HCT116 (cell line): ENCODE results near the gene SLC41A1. TPM values are rescaled to one million over a fixed set of nuclear protein-coding genes. Genes with fewer than 3 reads are reported as not detected.

Experiments used
- ATAC-seq: fragments of 200-7000 bp; cut with Tn5 transposase; 2 replicates; pipeline ENCODE4 v1.9.1; 2020; ENCODE audit warnings: mild to moderate bottlenecking, moderate library complexity
- BruUV-seq: library from RNA; stranded (reverse); fragments of 400-500 nt; replicated peaks from 2 replicates; lab custom pipeline; 2021; lab: Mats Ljungman, UMichigan
- CTCF ChIA-PET: fragments of 300-600 bp; sonication (Branson Sonifier 250); formaldehyde crosslinking; loops from one replicate; lab custom pipeline; 2021; ENCODE audit warnings: antibody characterized with exemption; lab: Charles Lee
- POLR2A ChIA-PET: fragments of 300-600, 350-600 bp; sonication (Branson Sonifier 250); formaldehyde crosslinking; loops from one replicate; lab custom pipeline; 2021; ENCODE audit warnings: antibody characterized with exemption; lab: Charles Lee
- RAD21 ChIA-PET, 2 experiments: fragments of 300-600 bp; sonication (Branson Sonifier 250); formaldehyde crosslinking; loops; one replicate each; lab custom pipeline; 2023; ENCODE audit warnings: low total read pairs in 2 of 2; ENCODE audit not compliant: uncharacterized antibody in 2 of 2, unreplicated experiment in 2 of 2, low non-redundant PET in 1 of 2; lab: Charles Lee
- DNase-seq: peaks from one replicate; pipeline ENCODE4 v3.0.0-alpha.2; 2010; ENCODE audit warnings: low read depth, low spot score
- H2AFZ ChIP-seq: fragments of 200-600 bp; shearing (Covaris generic), sonication (generic); 2 replicates; pipeline ENCODE4 v1.6.1; 2017; ENCODE audit warnings: low read depth, mixed run types, mixed read lengths, antibody characterized with exemption, low read length; ENCODE audit not compliant: poor library complexity, severe bottlenecking
- H3K27ac ChIP-seq: 2 replicates; pipeline ENCODE4 v1.5.1; 2012; ENCODE audit warnings: low read depth, low read length
- H3K27me3 ChIP-seq: fragments of 200-600 bp; sonication (generic); 2 replicates; pipeline ENCODE4 v1.6.1; 2016; ENCODE audit warnings: mixed run types, low read length, mixed read lengths; ENCODE audit not compliant: insufficient read depth
- H3K36me3 ChIP-seq, 2 experiments: fragments of 200-500 bp in 1 of 2; fragments of 200-600 bp in 1 of 2; sonication (Bioruptor generic) in 1 of 2; sonication (generic) in 1 of 2; 2 replicates each; pipeline versions ENCODE4 v1.5.1 to v1.6.1; 2014 to 2016; ENCODE audit warnings: low read length in 2 of 2, inconsistent platforms in 1 of 2, mixed read lengths in 1 of 2, mixed run types in 1 of 2; ENCODE audit not compliant: insufficient read depth in 2 of 2, control insufficient read depth in 1 of 2
- H3K4me1 ChIP-seq, 2 experiments: fragments of 200-600 bp in 1 of 2; sonication (generic) in 1 of 2; 2 replicates each; pipeline versions ENCODE4 v1.5.1 to v1.6.1; 2012 to 2017; ENCODE audit warnings: low read length in 2 of 2, inconsistent platforms in 1 of 2, mild to moderate bottlenecking in 1 of 2, mixed read lengths in 1 of 2, mixed run types in 1 of 2, moderate library complexity in 1 of 2; ENCODE audit not compliant: insufficient read depth in 2 of 2, control insufficient read depth in 1 of 2
- H3K4me2 ChIP-seq: fragments of 200-600 bp; sonication (generic); 2 replicates; pipeline ENCODE4 v1.6.1; 2017; ENCODE audit warnings: mixed run types, low read length, mixed read lengths
- H3K4me3 ChIP-seq, 2 experiments: fragments of 200-600 bp in 1 of 2; sonication (generic) in 1 of 2; replicated peaks in 1 of 2; 2 replicates each; pipeline ENCODE4 v1.5.1; 2011 to 2016; ENCODE audit warnings: low read length in 2 of 2, control low read depth in 1 of 2, low read depth in 1 of 2, mild to moderate bottlenecking in 1 of 2, mixed read lengths in 1 of 2, mixed run types in 1 of 2
- H3K79me2 ChIP-seq: fragments of 200-600 bp; sonication (generic); 2 replicates; pipeline ENCODE4 v1.6.1; 2017; ENCODE audit warnings: mild to moderate bottlenecking, mixed run types, low read length, moderate library complexity, mixed read lengths; ENCODE audit not compliant: insufficient read depth
- H3K9ac ChIP-seq: fragments of 200-600 bp; sonication (generic); 2 replicates; pipeline ENCODE4 v1.6.1; 2016; ENCODE audit warnings: low read length, mixed read lengths
- H3K9me2 ChIP-seq: fragments of 200-600 bp; sonication (generic), shearing (Covaris generic); 2 replicates; pipeline ENCODE4 v1.6.1; 2017; ENCODE audit warnings: mixed run types, mild to moderate bottlenecking, moderate library complexity; ENCODE audit not compliant: insufficient read depth
- H3K9me3 ChIP-seq, 2 experiments: fragments of 200-500 bp in 1 of 2; fragments of 200-600 bp in 1 of 2; sonication (Bioruptor generic) in 1 of 2; sonication (generic) in 1 of 2; 2 replicates each; pipeline ENCODE4 v1.6.1; 2014 to 2017; ENCODE audit warnings: low read length in 2 of 2, mixed read lengths in 2 of 2, inconsistent platforms in 1 of 2, low read depth in 1 of 2, mild to moderate bottlenecking in 1 of 2, mixed run types in 1 of 2, moderate library complexity in 1 of 2; ENCODE audit not compliant: control insufficient read depth in 1 of 2, insufficient read depth in 1 of 2
- H4K20me1 ChIP-seq: fragments of 200-600 bp; sonication (generic), shearing (Covaris generic); 2 replicates; pipeline ENCODE4 v1.6.1; 2017; ENCODE audit warnings: mixed run types, mild to moderate bottlenecking, moderate library complexity; ENCODE audit not compliant: insufficient read depth
- ATF3 ChIP-seq: IDR thresholded peaks from 2 replicates; pipeline ENCODE4 v1.6.1; 2012
- EGR1 ChIP-seq: IDR thresholded peaks from 2 replicates; pipeline ENCODE4 v1.6.1; 2012; ENCODE audit warnings: low read depth
- POLR2AphosphoS5 ChIP-seq: IDR thresholded peaks from 2 replicates; pipeline ENCODE4 v1.6.1; 2011; ENCODE audit warnings: mild to moderate bottlenecking, low read depth, low read length, moderate library complexity
- SRF ChIP-seq: IDR thresholded peaks from 2 replicates; pipeline ENCODE4 v1.6.1; 2012; ENCODE audit warnings: low read depth
- YY1 ChIP-seq: IDR thresholded peaks from 2 replicates; pipeline ENCODE4 v1.6.1; 2011; ENCODE audit warnings: low read length, low read depth, moderate library complexity, mild to moderate bottlenecking; ENCODE audit not compliant: insufficient replicate concordance; ENCODE audit errors: extremely low read depth
- ZFX ChIP-seq: fragments of 450-650 bp; IDR thresholded peaks from 2 replicates; pipeline ENCODE4 v1.6.1; 2017
- intact Hi-C: fragments of 100-400 bp; cut with micrococcal nuclease; formaldehyde crosslinking; loops from 2 replicates; pipeline ENCODE4 v1.10.0; 2022
- total RNA-seq: library from RNA; stranded (reverse); gene quantifications from one replicate; pipeline ENCODE4 v1.2.1, GENCODE V29; 2021; ENCODE audit not compliant: unreplicated experiment

SLC41A1 gene
- total RNA-seq, 1 experiment from 2014 or later: 35.9 TPM

GRCh38 chr1:205840146-205840923, 27.3 kb upstream of the SLC41A1 start:
- BruUV-seq: no TSS peak
- ChIA-PET RAD21 (no interaction called here), POLR2A (no interaction called here), CTCF (no interaction called here)
- H3K9me3 ChIP-seq: no peaks in the 10 kb centered on the region
- peaks cover 0 to 5% of the 10 kb centered on the region in 2 experiments; a peak in 1 of 4 replicates for H3K4me1 ChIP-seq
- no peak overlapping the region for H3K9ac ChIP-seq
- no peaks in the 10 kb centered on the region for H3K27me3 ChIP-seq
- H3K27ac ChIP-seq: no peak overlapping the region
- ATAC-seq (no peak), DNase-seq (no peak)
- H3K79me2 ChIP-seq: no peaks in the 10 kb centered on the region
- no peak overlapping the region for H3K4me3 ChIP-seq
- H4K20me1 ChIP-seq: no peaks in the 10 kb centered on the region
- TF ChIP-seq ATF3 (no peak), EGR1 (no peak), SRF (no peak)
- H2AFZ ChIP-seq: no peak overlapping the region
- no peaks in the 10 kb centered on the region for H3K9me2 ChIP-seq
- no peak overlapping the region for H3K4me2 ChIP-seq
- H3K36me3 ChIP-seq: no peaks in the 10 kb centered on the region
- intact Hi-C loops: no loop called here

GRCh38 chr1:205837382-205837970, 24.5 kb upstream of the SLC41A1 start:
- no peaks in the 10 kb centered on the region for H3K9me3 ChIP-seq
- no peak overlapping the region for H3K4me2 ChIP-seq
- H3K79me2 ChIP-seq: no peaks in the 10 kb centered on the region
- H2AFZ ChIP-seq: no peak overlapping the region
- H3K36me3 ChIP-seq: no peaks in the 10 kb centered on the region
- intact Hi-C loops: no loop called here
- H3K9me2 ChIP-seq: no peaks in the 10 kb centered on the region
- TF ChIP-seq YY1 (no peak), ZFX (no peak), POLR2AphosphoS5 (no peak)
- no peak overlapping the region for H3K9ac ChIP-seq
- no peak overlapping the region for H3K27ac ChIP-seq
- ATAC-seq: no peak
- H4K20me1 ChIP-seq: no peaks in the 10 kb centered on the region
- H3K4me1 ChIP-seq: peaks cover 0 to 5% of the 10 kb centered on the region in 2 experiments; a peak in 1 of 4 replicates
- H3K4me3 ChIP-seq: no peak overlapping the region
- ChIA-PET CTCF (no interaction called here), POLR2A (no interaction called here), RAD21 (no interaction called here)
- no peaks in the 10 kb centered on the region for H3K27me3 ChIP-seq
- DNase-seq: no peak
- BruUV-seq: no TSS peak
